ENCODE results near the gene CD69.
A peak's percentile ranks its signal among the peaks of the same experiment; 100 is the strongest.
"Not testable (repeated sequence)": the region's sequence is repeated elsewhere in the genome, so short reads cannot be mapped to it uniquely, and the experiment has no call there.

CD69 gene

GRCh38 chr12:9713032-9713558 is 47.6 kb downstream of the CD69 start:
- not testable (repeated sequence) for DNase-seq

DNA sequence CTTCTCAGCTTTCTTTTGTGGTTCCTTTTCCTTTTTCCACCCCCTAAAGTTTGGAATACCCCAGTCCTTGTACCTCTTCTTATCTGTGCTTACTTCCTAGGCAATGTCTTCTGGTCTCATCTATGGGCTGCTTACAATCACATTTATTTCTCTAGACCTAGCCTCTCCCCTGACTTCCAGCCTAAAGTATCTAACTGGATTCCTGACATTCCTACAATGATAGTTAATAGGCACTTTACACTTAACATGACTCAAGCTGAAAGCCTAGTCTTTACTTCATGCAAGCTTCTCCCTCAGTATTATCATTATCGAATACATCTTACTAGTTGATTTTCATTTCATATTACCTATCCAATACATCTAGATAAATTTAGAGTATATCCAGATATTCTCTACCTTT is 49.0 kb downstream of the CD69 start:
- DNase-seq: no peak

GRCh38 chr12:9710584-9711375 is 49.9 kb downstream of the CD69 start:
- no peak for DNase-seq

GRCh38 chr12:9708853-9709252 is 51.8 kb downstream of the CD69 start:
- DNase-seq: no peak

DNA sequence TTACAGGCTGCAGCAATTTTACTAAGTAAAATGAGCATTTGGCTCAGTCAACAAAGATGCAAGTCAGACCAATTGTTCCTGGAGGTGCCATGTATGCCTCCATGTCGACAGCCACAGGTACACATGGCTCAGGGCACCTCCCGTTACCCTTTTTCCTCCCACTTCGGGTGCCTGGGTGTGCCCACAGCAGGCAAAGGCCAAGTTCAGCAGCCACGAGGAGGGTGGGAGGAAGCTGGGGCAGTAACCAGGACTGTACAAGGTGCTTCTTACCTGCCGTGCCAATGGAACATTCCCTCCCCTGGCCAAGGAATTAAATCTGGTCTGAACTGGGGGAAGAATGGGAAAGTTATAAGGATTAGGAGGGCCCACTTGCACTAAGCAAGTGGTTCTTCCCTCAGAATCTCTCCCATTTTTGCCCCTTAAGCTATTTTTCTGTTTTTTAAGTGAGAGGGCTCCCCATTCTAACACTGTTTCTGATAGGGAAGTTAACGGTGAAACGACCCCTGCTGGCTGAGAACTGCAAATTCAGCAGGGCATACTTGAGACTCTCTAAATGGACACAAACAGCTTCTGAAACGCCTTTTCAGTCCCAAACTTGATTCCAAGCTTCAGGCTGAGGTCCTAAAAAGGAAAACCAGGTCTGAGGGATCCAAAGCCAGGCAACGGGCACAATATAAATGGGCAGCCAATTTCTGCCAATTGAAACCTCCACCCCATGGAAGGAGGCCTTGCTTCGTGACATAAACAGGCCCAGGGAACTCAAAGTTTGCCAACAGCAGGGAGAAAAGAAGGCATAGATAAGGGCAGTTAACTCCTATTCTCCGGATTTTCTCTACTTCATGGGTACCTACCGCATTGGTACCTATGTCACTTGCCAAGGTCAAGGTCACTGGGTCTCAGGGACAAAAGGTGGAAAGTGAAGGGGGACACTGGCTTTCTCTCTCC is 52.6 kb downstream of the CD69 start:
- DNase-seq: peak; percentile 63 to 66

DNA sequence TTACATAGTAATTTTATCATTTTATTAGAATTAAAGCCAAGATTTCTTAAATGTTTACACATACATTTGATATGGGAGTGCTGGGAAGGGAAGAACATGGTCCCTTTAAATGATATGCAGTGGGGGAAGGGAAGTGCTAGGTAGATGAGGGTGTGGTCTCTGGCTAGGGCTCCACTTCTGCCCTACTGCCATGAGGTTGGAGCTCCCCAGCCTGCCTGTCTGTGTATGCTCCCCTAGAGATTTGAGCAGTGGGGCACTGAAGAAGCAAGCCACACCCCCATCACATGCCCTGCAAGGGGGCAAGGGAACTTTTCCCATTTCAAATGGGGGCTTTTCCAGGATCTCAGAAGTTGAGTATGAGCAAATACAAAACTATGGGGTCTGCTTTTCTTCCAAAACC is 53.3 kb downstream of the CD69 start:
- DNase-seq: no peak

GRCh38 chr12:9706086-9706685 is 54.5 kb downstream of the CD69 start:
- DNase-seq: no peak

DNA sequence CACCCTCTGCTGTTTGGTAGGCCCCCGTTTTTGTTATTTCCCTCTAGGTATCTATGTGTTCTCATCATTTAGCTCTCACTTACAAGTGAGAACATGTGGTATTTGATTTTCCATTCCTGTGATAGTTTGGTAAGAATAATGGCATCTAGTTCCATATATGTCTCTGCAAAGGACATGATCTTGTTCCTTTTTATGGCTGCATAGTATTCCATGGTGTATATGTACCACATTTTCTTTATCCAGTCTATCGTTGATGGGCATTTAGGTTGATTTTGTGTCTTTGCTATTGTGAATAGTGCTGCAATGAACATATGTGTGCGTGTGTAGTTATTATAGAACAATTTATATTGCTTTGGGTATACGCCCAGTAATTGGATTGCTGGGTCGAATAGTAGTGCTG is 56.1 kb downstream of the CD69 start:
- not testable (repeated sequence) for DNase-seq

Measured in activated CD4-positive, alpha-beta T cell treated with anti-CD3 and anti-CD28 coated beads, Interleukin-2, amount 50 U/mL, for 4 hours (primary cell).